ENCODE measurements around the gene GRIK1.

Gene GRIK1

GRCh38 chr21:29514652-29515247 is 425.0 kb downstream of the GRIK1 start:
- no peak for DNase-seq (ENCODE audit: extremely low read depth, insufficient read length)
- Histone ChIP-seq H3K36me3 (ENCODE audit: control insufficient read depth, insufficient read depth, low read length) (no peaks in the 10 kb centered on the region), H3K4me3 (replicated peaks; ENCODE audit: low read depth, low read length) (no peak overlapping the region), H3K27me3 (replicated peaks; ENCODE audit: control insufficient read depth, insufficient read depth, low read length) (no peaks in the 10 kb centered on the region)
- no peak for TF ChIP-seq CTCF (IDR thresholded peaks at IDR 0.05; ENCODE audit: insufficient read depth, low read length, poor library complexity, severe bottlenecking)

GRCh38 chr21:29513535-29513934 is 426.3 kb downstream of the GRIK1 start:
- no peak for DNase-seq (ENCODE audit: extremely low read depth, insufficient read length)
- Histone ChIP-seq H3K36me3 (ENCODE audit: control insufficient read depth, insufficient read depth, low read length) (no peaks in the 10 kb centered on the region), H3K27me3 (replicated peaks; ENCODE audit: control insufficient read depth, insufficient read depth, low read length) (no peaks in the 10 kb centered on the region), H3K4me3 (replicated peaks; ENCODE audit: low read depth, low read length) (no peak overlapping the region)
- TF ChIP-seq CTCF (IDR thresholded peaks at IDR 0.05; ENCODE audit: insufficient read depth, low read length, poor library complexity, severe bottlenecking) = no peak

DNA sequence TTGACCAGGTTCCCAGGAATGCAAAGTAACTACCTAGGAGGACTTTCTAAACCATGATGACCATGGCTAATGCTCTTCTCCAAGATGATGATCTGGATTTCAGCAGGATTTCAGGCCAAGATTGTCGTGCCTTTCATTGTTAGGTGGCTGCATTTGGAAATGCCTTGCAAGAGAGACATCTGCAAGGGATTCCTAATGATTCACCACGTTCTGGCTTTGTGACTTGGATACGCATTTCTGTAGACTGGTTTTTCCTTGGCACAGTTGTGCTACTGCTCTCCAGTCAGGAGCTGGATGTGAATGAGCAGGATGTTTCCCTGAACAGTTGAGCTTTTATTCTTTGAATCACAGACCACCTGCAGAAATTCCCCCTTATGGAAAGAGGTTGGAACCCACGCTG is 428.7 kb downstream of the GRIK1 start:
- TF ChIP-seq CTCF (IDR thresholded peaks at IDR 0.05; ENCODE audit: insufficient read depth, low read length, poor library complexity, severe bottlenecking) = no peak
- no peaks in the 10 kb centered on the region for H3K27me3 ChIP-seq (replicated peaks; ENCODE audit: control insufficient read depth, insufficient read depth, low read length)
- no peaks in the 10 kb centered on the region for H3K36me3 ChIP-seq (ENCODE audit: control insufficient read depth, insufficient read depth, low read length)
- no peak for DNase-seq (ENCODE audit: extremely low read depth, insufficient read length)
- H3K4me3 ChIP-seq (replicated peaks; ENCODE audit: low read depth, low read length) = no peak overlapping the region

GRCh38 chr21:29509121-29509520 is 430.7 kb downstream of the GRIK1 start:
- TF ChIP-seq CTCF (IDR thresholded peaks at IDR 0.05; ENCODE audit: insufficient read depth, low read length, poor library complexity, severe bottlenecking) = no peak
- Histone ChIP-seq H3K4me3 (replicated peaks; ENCODE audit: low read depth, low read length) (no peak overlapping the region), H3K27me3 (replicated peaks; ENCODE audit: control insufficient read depth, insufficient read depth, low read length) (no peaks in the 10 kb centered on the region), H3K36me3 (ENCODE audit: control insufficient read depth, insufficient read depth, low read length) (no peaks in the 10 kb centered on the region)
- no peak for DNase-seq (ENCODE audit: extremely low read depth, insufficient read length)

DNA sequence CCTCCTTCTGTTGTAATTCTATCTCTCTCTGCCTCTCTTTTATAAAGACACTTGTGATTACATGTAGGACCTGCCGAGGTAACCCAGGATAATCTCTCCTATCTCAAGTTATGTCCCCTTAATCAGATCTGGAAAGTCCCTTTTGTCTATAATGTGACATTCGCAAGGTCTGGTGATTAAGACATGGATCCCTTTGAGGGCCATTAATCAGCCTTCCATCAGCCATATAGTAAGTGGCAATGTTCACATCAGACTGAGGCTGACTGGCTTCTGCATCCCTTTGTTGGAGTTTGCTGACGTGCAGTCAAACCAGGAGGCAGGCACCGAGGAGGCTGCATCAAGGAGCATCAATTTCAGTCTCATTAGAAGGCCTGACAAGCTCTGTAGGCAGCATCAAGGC is 431.5 kb downstream of the GRIK1 start:
- no peak for TF ChIP-seq CTCF (IDR thresholded peaks at IDR 0.05; ENCODE audit: insufficient read depth, low read length, poor library complexity, severe bottlenecking)
- DNase-seq (ENCODE audit: extremely low read depth, insufficient read length) = no peak
- Histone ChIP-seq H3K27me3 (replicated peaks; ENCODE audit: control insufficient read depth, insufficient read depth, low read length) (no peaks in the 10 kb centered on the region), H3K4me3 (replicated peaks; ENCODE audit: low read depth, low read length) (no peak overlapping the region), H3K36me3 (ENCODE audit: control insufficient read depth, insufficient read depth, low read length) (no peaks in the 10 kb centered on the region)

DNA sequence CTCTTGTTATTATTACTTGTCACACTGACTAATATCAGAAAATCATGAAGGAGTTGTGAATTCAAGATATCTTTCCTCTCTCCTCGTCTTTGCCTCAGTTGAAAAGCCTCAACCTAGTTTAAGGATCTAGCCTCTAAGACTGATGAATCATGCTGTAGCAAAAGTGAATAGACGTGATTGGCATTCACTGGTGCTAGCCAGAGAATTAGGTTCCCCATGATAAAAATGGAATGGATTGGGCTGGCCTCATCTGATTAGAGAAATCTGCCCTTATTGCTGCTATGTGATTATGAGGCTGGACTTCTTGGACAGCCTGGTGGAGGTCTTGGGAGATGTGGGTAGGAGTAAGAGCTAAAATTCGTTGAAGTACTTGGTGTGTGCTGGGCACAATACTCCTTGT is 432.8 kb downstream of the GRIK1 start:
- DNase-seq (ENCODE audit: extremely low read depth, insufficient read length) = no peak
- H3K4me3 ChIP-seq (replicated peaks; ENCODE audit: low read depth, low read length) = no peak overlapping the region
- H3K36me3 ChIP-seq (ENCODE audit: control insufficient read depth, insufficient read depth, low read length) = no peaks in the 10 kb centered on the region
- no peaks in the 10 kb centered on the region for H3K27me3 ChIP-seq (replicated peaks; ENCODE audit: control insufficient read depth, insufficient read depth, low read length)
- no peak for TF ChIP-seq CTCF (IDR thresholded peaks at IDR 0.05; ENCODE audit: insufficient read depth, low read length, poor library complexity, severe bottlenecking)
